Astrocyte (in vitro differentiated cells and primary cell): ENCODE measurements around the gene NIT2. TPM values are rescaled to one million over a fixed set of nuclear protein-coding genes. Genes with fewer than 3 reads are reported as not detected.

Source experiments
- DNase-seq: peaks from one replicate; pipeline ENCODE4 v3.0.0-alpha.2; 2010; ENCODE audit warnings: low read depth
- FAIRE-seq: peaks from 2 replicates; lab custom pipeline; 2011; peaks lifted over from hg19 to GRCh38; lab: Jason Lieb, UNC
- H2AFZ ChIP-seq: 2 replicates; pipeline ENCODE4 v1.6.0; 2012; ENCODE audit warnings: low read depth, low read length, inconsistent platforms
- H3K27ac ChIP-seq: 2 replicates; pipeline ENCODE4 v1.5.1; 2011; ENCODE audit warnings: low read depth, low read length, inconsistent platforms
- H3K27me3 ChIP-seq: 2 replicates; pipeline ENCODE4 v1.6.0; 2011; ENCODE audit warnings: low read length, inconsistent platforms; ENCODE audit not compliant: insufficient read depth
- H3K36me3 ChIP-seq: 2 replicates; pipeline ENCODE4 v1.5.1; 2011; ENCODE audit warnings: low read length, inconsistent platforms; ENCODE audit not compliant: insufficient read depth
- H3K4me1 ChIP-seq: 2 replicates; pipeline ENCODE4 v1.5.1; 2011; ENCODE audit warnings: low read length, inconsistent platforms; ENCODE audit not compliant: insufficient read depth
- H3K4me2 ChIP-seq: 2 replicates; pipeline ENCODE4 v1.6.0; 2012; ENCODE audit warnings: low read length, inconsistent platforms
- H3K4me3 ChIP-seq: 2 replicates; pipeline ENCODE4 v1.5.1; 2011; ENCODE audit warnings: low read depth, mild to moderate bottlenecking, low read length, inconsistent platforms; ENCODE audit not compliant: insufficient read depth
- H3K79me2 ChIP-seq: 2 replicates; pipeline ENCODE4 v1.6.0; 2012; ENCODE audit warnings: mild to moderate bottlenecking, low read length, inconsistent platforms; ENCODE audit not compliant: insufficient read depth
- H3K9ac ChIP-seq: 2 replicates; pipeline ENCODE4 v1.6.0; 2012; ENCODE audit warnings: mild to moderate bottlenecking, low read length, inconsistent platforms
- H3K9me3 ChIP-seq: 2 replicates; pipeline ENCODE4 v1.5.1; 2012; ENCODE audit warnings: low read depth, mild to moderate bottlenecking, low read length, inconsistent platforms; ENCODE audit not compliant: insufficient read depth
- H4K20me1 ChIP-seq: 2 replicates; pipeline ENCODE4 v1.6.0; 2012; ENCODE audit warnings: low read length, inconsistent platforms; ENCODE audit not compliant: insufficient read depth
- H3K27ac Mint-ChIP-seq: one replicate; pipeline ENCODE4 v1.8.0; 2021; ENCODE audit warnings: mild to moderate bottlenecking, mixed read lengths; ENCODE audit not compliant: unreplicated experiment
- H3K27me3 Mint-ChIP-seq: one replicate; pipeline ENCODE4 v1.8.0; 2021; ENCODE audit warnings: low read depth, mixed read lengths; ENCODE audit not compliant: unreplicated experiment
- H3K36me3 Mint-ChIP-seq: one replicate; pipeline ENCODE4 v1.8.0; 2021; ENCODE audit warnings: low read depth, mixed read lengths; ENCODE audit not compliant: unreplicated experiment
- H3K4me1 Mint-ChIP-seq: one replicate; pipeline ENCODE4 v1.8.0; 2021; ENCODE audit warnings: low read depth, mixed read lengths; ENCODE audit not compliant: unreplicated experiment
- H3K4me3 Mint-ChIP-seq: one replicate; pipeline ENCODE4 v1.8.0; 2021; ENCODE audit warnings: mild to moderate bottlenecking, moderate library complexity, mixed read lengths; ENCODE audit not compliant: unreplicated experiment
- H3K9me3 Mint-ChIP-seq: one replicate; pipeline ENCODE4 v1.8.0; 2021; ENCODE audit warnings: mild to moderate bottlenecking, mixed read lengths; ENCODE audit not compliant: unreplicated experiment
- EZH2 ChIP-seq: IDR thresholded peaks from 2 replicates; pipeline ENCODE4 v1.6.1; 2012; ENCODE audit warnings: mild to moderate bottlenecking, low read length, inconsistent platforms; ENCODE audit not compliant: insufficient read depth
- total RNA-seq: library from RNA; stranded (reverse); gene quantifications from 2 replicates; pipeline ENCODE4 v1.2.1, GENCODE V29; 2021
- TF ChIP-seq, protein P1 (sequence below): IDR thresholded peaks from 2 replicates; pipeline ENCODE4 v1.5.1; 2011; ENCODE audit warnings: low read depth, mild to moderate bottlenecking, inconsistent platforms, low read length, moderate library complexity; ENCODE audit not compliant: insufficient read depth

The NIT2 gene
- total RNA-seq, 1 donor from 2014 or later: 47.7 TPM

DNA sequence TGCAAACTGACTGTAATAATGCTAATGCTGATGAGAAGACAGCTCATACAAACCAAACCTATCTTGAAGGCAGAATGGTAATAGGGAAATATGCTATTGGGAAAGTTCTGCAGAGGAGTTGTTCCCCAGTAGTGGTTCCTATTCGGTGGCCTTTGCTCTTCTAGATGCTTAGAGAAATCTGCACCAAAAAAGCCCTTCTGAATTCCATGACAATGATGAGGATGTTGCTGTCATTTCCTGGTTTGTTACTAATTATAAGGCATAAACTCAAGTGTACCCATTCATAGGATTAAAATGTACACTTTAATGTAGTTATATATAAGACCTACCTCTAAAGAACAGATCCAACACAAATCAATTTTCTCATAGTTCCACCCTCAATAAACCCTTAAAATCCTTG, 36.2 kb downstream of the NIT2 start:
- no peak for DNase-seq
- no peak overlapping the region for H2AFZ ChIP-seq
- H3K79me2 ChIP-seq: peaks cover 4% of the 10 kb centered on the region
- Mint-ChIP-seq H3K4me3 (no peak overlapping the region), H3K27ac (no peak overlapping the region), H3K36me3 (peaks cover 8% of the 10 kb centered on the region), H3K9me3 (no peaks in the 10 kb centered on the region), H3K4me1 (no peaks in the 10 kb centered on the region), H3K27me3 (no peaks in the 10 kb centered on the region)
- peaks cover 55% of the 10 kb centered on the region for H3K36me3 ChIP-seq
- H3K4me2 ChIP-seq: no peak overlapping the region
- peaks cover 4% of the 10 kb centered on the region for H4K20me1 ChIP-seq
- FAIRE-seq: no peak
- H3K9ac ChIP-seq: no peak overlapping the region
- H3K4me1 ChIP-seq: no peaks in the 10 kb centered on the region
- no peaks in the 10 kb centered on the region for H3K9me3 ChIP-seq
- TF ChIP-seq EZH2: no peak
- TF ChIP-seq, protein P1, sequence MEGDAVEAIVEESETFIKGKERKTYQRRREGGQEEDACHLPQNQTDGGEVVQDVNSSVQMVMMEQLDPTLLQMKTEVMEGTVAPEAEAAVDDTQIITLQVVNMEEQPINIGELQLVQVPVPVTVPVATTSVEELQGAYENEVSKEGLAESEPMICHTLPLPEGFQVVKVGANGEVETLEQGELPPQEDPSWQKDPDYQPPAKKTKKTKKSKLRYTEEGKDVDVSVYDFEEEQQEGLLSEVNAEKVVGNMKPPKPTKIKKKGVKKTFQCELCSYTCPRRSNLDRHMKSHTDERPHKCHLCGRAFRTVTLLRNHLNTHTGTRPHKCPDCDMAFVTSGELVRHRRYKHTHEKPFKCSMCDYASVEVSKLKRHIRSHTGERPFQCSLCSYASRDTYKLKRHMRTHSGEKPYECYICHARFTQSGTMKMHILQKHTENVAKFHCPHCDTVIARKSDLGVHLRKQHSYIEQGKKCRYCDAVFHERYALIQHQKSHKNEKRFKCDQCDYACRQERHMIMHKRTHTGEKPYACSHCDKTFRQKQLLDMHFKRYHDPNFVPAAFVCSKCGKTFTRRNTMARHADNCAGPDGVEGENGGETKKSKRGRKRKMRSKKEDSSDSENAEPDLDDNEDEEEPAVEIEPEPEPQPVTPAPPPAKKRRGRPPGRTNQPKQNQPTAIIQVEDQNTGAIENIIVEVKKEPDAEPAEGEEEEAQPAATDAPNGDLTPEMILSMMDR: no peak
- no peak overlapping the region for H3K4me3 ChIP-seq
- H3K27ac ChIP-seq: no peak overlapping the region
- no peaks in the 10 kb centered on the region for H3K27me3 ChIP-seq

DNA sequence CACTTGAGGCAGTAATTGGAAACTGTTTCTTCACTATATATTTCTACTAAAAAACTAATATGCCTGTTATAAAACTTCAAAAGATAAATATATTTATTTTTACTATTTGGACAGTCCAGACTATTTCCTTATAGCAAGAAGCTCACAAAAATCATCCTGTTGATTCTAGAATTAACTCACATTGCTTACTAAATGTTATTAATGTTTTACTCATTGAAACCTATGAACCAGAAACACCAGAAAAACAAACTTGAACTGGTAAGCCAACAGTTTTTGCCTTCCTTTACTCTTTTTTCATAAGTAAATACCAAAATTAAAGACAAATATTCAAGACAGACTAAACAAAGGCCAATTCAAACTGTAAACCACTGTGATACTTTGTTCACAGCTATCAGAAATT, 40.0 kb downstream of the NIT2 start:
- Histone ChIP-seq H2AFZ (no peak overlapping the region), H3K27ac (no peak overlapping the region), H3K79me2 (peaks cover 4% of the 10 kb centered on the region), H4K20me1 (peaks cover 4% of the 10 kb centered on the region), H3K9ac (no peak overlapping the region), H3K36me3 (peaks cover 38% of the 10 kb centered on the region), H3K4me3 (no peak overlapping the region), H3K4me2 (no peak overlapping the region), H3K27me3 (no peaks in the 10 kb centered on the region), H3K4me1 (no peaks in the 10 kb centered on the region), H3K9me3 (no peaks in the 10 kb centered on the region)
- Mint-ChIP-seq H3K36me3 (peaks cover 8% of the 10 kb centered on the region), H3K4me1 (no peaks in the 10 kb centered on the region), H3K27ac (no peak overlapping the region), H3K9me3 (no peaks in the 10 kb centered on the region), H3K4me3 (no peak overlapping the region), H3K27me3 (no peaks in the 10 kb centered on the region)
- DNase-seq (no peak), FAIRE-seq (no peak)
- TF ChIP-seq, protein P1: no peak
- TF ChIP-seq EZH2: no peak

DNA sequence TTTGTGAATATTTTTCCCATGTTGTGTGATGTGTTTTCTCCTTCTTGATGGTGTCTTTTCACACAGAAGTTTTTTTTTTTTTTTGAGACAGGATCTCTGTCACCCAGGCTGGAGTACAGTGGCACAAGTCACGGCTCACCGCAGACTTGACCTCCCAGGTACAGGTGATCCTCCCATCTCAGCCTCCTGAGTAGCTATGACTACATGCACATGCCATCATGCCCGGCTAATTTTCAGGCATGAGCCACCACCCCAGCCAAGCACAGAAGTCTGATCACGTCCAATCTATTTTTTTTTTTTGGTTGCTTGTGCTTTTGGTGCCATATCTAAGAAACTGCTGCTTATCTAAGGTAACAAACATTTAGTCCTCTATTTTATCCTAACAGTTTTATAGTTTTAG, 41.7 kb downstream of the NIT2 start:
- Mint-ChIP-seq H3K9me3 (no peaks in the 10 kb centered on the region), H3K4me1 (no peaks in the 10 kb centered on the region), H3K4me3 (no peak overlapping the region), H3K36me3 (peaks cover 8% of the 10 kb centered on the region), H3K27me3 (no peaks in the 10 kb centered on the region), H3K27ac (no peak overlapping the region)
- FAIRE-seq (no peak), DNase-seq (no peak)
- no peak overlapping the region for H3K4me3 ChIP-seq
- H3K27me3 ChIP-seq: no peaks in the 10 kb centered on the region
- H4K20me1 ChIP-seq: peaks cover 4% of the 10 kb centered on the region
- H3K9ac ChIP-seq: no peak overlapping the region
- H3K27ac ChIP-seq: no peak overlapping the region
- H3K4me2 ChIP-seq: no peak overlapping the region
- TF ChIP-seq EZH2: no peak
- TF ChIP-seq, protein P1: no peak
- no peaks in the 10 kb centered on the region for H3K9me3 ChIP-seq
- no peaks in the 10 kb centered on the region for H3K4me1 ChIP-seq
- no peak overlapping the region for H2AFZ ChIP-seq
- peaks cover 41% of the 10 kb centered on the region for H3K36me3 ChIP-seq
- peaks cover 4% of the 10 kb centered on the region for H3K79me2 ChIP-seq
